Measurements from ENCODE around the gene R3HDM2. TPM values are rescaled to one million over a fixed set of nuclear protein-coding genes. Genes with fewer than 3 reads are reported as not detected.
A peak's percentile ranks its signal among the peaks of the same experiment; 100 is the strongest.

Gene R3HDM2
- total RNA-seq, 4 donors from 2014 or later, result 21.7 to 37.6 (median 29.3) TPM

DNA sequence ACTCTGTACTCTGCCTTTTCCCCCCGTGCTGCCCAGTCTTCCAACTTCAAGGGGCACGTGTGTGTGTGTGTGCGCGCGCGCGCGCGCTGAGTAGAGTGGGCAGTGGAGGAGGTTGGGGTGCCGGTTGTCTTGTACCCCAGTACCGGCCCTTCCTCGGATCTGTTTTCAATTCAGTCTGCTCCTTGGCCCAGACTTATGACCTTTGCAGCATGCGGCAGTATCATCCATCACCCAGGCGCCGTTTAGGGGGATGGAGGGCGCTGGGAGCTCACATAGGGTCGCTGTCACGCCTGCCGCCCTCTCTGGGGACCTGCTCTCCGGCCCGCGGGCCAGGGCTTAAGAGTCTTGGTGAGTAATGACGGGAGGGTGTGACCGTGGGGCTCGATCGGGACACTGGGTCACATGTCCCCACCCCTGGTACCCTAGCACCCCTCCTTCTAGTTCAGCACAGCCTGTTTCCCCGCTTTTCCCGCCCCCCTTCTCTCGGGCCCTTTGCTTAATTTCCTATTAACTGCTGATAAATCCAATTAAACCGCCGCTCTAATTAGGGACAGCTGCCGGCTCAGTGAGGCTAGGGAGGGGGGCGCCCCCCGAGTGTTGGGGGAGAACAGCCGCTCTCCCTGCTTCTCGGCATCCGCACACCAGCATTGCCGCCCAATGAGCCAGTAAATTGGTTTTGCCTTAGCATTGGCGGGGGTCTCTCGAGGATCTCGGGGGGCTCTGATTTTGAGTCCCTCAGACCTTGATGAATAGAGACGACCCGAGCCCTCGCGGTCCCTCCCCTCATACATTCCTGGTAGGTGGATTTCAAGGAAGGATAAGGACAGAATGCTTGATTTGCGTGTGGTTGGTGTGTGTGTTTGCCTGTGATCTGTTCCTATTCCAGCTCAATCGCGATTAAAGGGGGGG lies 189.2 kb downstream of the R3HDM2 start:
- Histone ChIP-seq H3K36me3 (no peaks in the 10 kb centered on the region), H3K9me3 (no peaks in the 10 kb centered on the region), H3K27ac (no peak overlapping the region), H3K4me1 (peaks cover 63 to 76% (median 74%) of the 10 kb centered on the region in 3 donors), H3K27me3 (peaks cover 14 to 85% (median 39%) of the 10 kb centered on the region in 4 donors), H3K4me3 (peak overlapping the region in 1 of 4 donors; percentile 68)
- no peak for DNase-seq
- no peak for TF ChIP-seq POLR2A (IDR thresholded peaks at IDR 0.05)
- TF ChIP-seq, protein P1, sequence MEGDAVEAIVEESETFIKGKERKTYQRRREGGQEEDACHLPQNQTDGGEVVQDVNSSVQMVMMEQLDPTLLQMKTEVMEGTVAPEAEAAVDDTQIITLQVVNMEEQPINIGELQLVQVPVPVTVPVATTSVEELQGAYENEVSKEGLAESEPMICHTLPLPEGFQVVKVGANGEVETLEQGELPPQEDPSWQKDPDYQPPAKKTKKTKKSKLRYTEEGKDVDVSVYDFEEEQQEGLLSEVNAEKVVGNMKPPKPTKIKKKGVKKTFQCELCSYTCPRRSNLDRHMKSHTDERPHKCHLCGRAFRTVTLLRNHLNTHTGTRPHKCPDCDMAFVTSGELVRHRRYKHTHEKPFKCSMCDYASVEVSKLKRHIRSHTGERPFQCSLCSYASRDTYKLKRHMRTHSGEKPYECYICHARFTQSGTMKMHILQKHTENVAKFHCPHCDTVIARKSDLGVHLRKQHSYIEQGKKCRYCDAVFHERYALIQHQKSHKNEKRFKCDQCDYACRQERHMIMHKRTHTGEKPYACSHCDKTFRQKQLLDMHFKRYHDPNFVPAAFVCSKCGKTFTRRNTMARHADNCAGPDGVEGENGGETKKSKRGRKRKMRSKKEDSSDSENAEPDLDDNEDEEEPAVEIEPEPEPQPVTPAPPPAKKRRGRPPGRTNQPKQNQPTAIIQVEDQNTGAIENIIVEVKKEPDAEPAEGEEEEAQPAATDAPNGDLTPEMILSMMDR (IDR thresholded peaks at IDR 0.05), result no peak
- intact Hi-C loops (cut with DNase I), result no loop called here
- 3 to 8% methylated on average over 5 to 28 of the region's 48 CpGs for WGBS, 2 donors

DNA sequence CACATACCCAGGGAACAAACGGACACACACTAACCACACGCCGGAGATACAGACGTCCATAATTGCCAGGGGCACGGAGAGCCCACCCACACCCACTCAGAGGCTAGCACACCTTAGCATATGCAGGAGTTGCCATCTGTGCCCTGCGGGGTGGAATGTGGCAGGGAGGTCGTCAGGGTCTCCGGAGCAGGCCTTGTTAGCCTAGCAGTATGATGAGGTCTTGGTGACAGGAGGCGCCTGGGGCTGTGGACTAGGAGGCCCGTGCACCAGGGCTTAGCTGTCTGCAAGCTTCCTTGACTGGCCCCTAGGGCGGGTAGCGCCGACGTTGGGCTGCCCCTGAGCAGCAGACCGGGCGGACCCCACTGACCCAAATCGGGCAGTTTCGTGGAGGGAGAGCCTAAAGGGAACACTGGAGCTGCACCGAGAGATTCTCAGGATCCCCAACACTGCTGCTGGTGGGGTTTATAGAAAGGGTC lies 189.9 kb downstream of the R3HDM2 start:
- WGBS, 2 donors, result 0% methylated on average over 4 of the region's 19 CpGs; no CpG with 5 or more reads in 1 of the 2 donors
- intact Hi-C loops (cut with DNase I), result no loop called here

DNA sequence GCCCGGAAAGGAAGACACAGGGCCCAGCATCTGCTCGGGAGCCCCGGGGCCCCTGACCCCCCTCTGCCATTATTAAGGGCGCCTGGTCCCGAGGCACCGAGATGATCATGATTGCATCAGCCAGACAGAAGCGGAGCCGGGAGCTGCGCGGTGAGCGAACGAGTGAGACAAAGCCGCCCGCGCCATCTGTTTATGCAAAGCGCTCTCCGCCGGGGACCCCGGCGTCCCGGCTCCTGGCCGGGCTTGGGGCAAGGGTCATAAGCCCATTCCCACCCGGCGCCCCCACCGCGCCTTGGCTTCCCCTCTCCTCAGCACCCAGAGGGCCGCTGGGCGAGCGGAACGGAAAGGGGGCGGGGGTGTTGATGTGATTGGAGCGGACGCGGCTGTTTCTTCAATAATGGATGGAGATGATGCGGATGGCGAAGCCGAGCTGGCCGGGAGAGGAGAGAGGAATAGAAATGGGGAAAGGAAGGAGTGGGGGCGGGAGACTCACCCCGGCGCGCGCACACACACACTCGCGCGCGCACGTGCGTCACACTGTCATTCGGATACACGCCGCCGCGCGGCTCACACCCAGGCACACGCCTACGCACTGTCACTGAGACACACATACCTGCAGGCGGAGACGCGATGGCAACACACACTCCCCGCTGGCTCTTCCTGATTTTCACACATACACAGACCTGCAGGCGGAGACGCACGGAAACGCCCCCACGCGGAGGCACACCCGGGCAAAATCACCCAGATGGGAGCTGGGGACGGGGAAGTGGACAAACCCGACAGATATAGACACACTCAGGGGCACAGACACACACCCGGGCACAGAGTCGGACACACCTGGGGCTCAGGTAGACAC lies 190.5 kb downstream of the R3HDM2 start:
- H3K27me3 ChIP-seq, result peaks cover 14 to 99% (median 39%) of the 10 kb centered on the region in 4 donors
- H3K4me1 ChIP-seq, result peaks cover 75 to 90% (median 85%) of the 10 kb centered on the region in 3 donors
- intact Hi-C loops (cut with DNase I), result no loop called here
- H3K27ac ChIP-seq, result peak overlapping the region in 2 of 4 donors; percentile 3 to 17
- no peak for DNase-seq
- H3K4me3 ChIP-seq, result peak overlapping the region; percentile 31 to 68 (median 46)
- no peaks in the 10 kb centered on the region for H3K36me3 ChIP-seq
- TF ChIP-seq, protein P1 (IDR thresholded peaks at IDR 0.05), result peak in 3 of 6 experiments; percentile 15 to 23 (median 18)
- TF ChIP-seq POLR2A (IDR thresholded peaks at IDR 0.05), result peak in 1 of 4 donors; percentile 5
- 0 to 1% methylated on average over 18 to 22 of the region's 72 CpGs for WGBS, 2 donors
- no peaks in the 10 kb centered on the region for H3K9me3 ChIP-seq

More for the DNA sequence above, 189.9 kb downstream of the R3HDM2 start:
- TF ChIP-seq, protein P1 (IDR thresholded peaks at IDR 0.05), result no peak
- TF ChIP-seq POLR2A (IDR thresholded peaks at IDR 0.05), result no peak
- Histone ChIP-seq H3K4me1 (peaks cover 70 to 83% (median 78%) of the 10 kb centered on the region in 3 donors), H3K27ac (no peak overlapping the region), H3K4me3 (peak overlapping the region in 3 of 4 donors; percentile 40 to 68 (median 52)), H3K36me3 (no peaks in the 10 kb centered on the region), H3K27me3 (peaks cover 14 to 92% (median 39%) of the 10 kb centered on the region in 4 donors), H3K9me3 (no peaks in the 10 kb centered on the region)
- DNase-seq, result no peak

DNA sequence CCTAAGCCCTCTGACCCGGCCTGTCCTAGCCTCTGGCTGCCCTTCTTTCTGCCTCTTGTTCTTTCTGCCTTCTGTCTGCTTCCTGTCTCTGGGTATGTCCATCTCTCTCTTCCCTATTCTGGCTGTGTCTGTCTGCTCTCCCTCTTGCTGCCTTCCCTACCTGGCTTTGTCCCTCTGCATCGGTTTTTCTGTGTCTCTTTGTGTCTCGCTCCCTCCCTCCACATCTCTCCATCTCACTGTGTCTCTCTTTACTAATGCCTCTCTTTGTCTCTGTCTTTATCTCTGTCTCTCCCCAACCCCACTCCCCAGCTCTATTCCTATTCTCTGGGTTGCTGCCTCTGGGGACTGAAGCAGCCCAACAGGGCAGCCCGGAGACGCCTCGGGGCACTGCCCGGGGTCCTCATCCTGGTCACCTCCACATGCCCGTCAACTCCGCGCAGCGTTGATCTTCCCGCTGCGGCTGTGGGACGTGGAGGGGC lies 191.2 kb downstream of the R3HDM2 start:
- no peak for TF ChIP-seq POLR2A (IDR thresholded peaks at IDR 0.05)
- TF ChIP-seq, protein P1 (IDR thresholded peaks at IDR 0.05), result no peak
- peaks cover 14 to 98% (median 39%) of the 10 kb centered on the region in 4 donors for H3K27me3 ChIP-seq
- no peaks in the 10 kb centered on the region for H3K9me3 ChIP-seq
- 1 to 9% methylated on average over 10 to 11 of the region's 14 CpGs for WGBS, 2 donors
- H3K4me1 ChIP-seq, result peaks cover 82 to 96% (median 88%) of the 10 kb centered on the region in 3 donors
- DNase-seq, result no peak
- peak overlapping the region in 2 of 4 donors; percentile 3 to 17 for H3K27ac ChIP-seq
- H3K36me3 ChIP-seq, result peaks cover 0 to 3% (median 0%) of the 10 kb centered on the region in 3 donors
- intact Hi-C loops (cut with DNase I), result no loop called here
- peak overlapping the region; percentile 31 to 68 (median 46) for H3K4me3 ChIP-seq
